GM21825 (cell line): ENCODE data around the gene CYP2A7.
"Not testable (repeated sequence)": the region's sequence is repeated elsewhere in the genome, so short reads cannot be mapped to it uniquely, and the experiment has no call there.

Experiments
- ATAC-seq: cut with Tn5 transposase; IDR thresholded peaks from one replicate; pipeline ENCODE4 v1.9.1; 2021; ENCODE audit warnings: mild to moderate bottlenecking, moderate library complexity; ENCODE audit not compliant: unreplicated experiment

Gene CYP2A7

GRCh38 chr19:40899964-40900363 lies 17.9 kb upstream of the CYP2A7 start:
- ATAC-seq: not testable (repeated sequence)

DNA sequence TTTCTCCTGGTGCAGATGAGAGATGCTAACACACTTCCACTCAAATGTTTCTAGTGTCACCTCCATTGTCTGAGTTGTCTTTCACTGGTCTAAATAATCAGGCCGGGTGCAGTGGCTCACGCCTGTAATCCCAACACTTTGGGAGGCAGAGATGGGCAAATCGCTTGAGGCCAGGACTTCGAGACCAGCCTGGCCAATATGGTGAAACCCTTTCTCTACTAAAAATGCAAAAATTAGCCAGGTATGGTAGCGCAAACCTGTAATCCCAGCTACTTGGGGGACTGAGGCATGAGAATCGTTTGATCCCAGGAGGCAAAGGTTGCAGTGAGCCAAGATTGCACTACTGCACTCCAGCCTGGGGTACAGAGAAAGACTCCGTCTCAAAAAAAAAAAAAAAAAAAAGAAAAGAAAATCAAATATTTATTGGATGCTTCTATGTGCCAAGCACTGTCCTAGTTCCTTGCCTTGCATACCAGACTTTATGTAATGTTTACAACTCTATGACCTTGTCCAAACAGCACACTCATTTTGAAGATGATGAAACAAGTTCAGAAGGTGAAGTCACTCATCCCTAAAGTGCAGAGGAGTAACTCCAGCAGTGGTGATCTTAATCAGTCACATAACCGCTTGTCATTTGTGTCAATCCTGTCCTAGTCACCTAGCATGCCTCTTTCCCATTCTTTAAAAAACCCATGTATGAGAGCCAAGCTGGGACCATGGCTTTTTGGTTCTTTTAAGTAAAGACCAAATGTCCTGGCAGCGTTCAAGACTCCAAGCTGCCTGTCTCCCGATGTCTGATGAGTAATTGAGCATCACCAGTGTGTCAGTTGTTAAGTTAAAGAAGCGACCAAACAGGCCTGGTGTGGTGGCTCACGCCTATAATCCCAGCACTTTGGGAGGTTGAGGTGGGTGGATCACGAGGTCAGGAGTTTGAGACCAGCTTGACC lies 15.1 kb upstream of the CYP2A7 start:
- not testable (repeated sequence) for ATAC-seq

- no peak for ATAC-seq
These were observed 14.4 kb upstream of the CYP2A7 start for GRCh38 chr19:40896418-40896796.

DNA sequence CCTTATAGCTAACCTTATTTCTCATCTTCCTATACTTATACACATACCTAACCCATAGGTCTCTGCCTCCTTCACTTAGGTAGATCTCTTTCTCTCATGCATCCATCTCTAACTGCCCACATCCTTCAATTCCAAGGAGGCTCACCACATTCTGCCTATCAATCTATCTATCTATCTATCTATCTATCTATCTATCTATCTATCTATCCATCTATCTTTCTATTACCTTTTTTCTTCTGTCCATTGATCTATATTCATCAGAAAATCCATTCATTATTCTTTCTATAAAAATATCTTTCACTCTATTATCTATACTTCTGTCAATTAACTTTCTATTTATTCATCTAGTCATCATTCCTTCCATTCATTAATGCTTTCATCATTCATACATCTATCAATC lies 11.1 kb upstream of the CYP2A7 start:
- no peak for ATAC-seq

GRCh38 chr19:40889366-40889765 lies 7.3 kb upstream of the CYP2A7 start:
- ATAC-seq: no peak

DNA sequence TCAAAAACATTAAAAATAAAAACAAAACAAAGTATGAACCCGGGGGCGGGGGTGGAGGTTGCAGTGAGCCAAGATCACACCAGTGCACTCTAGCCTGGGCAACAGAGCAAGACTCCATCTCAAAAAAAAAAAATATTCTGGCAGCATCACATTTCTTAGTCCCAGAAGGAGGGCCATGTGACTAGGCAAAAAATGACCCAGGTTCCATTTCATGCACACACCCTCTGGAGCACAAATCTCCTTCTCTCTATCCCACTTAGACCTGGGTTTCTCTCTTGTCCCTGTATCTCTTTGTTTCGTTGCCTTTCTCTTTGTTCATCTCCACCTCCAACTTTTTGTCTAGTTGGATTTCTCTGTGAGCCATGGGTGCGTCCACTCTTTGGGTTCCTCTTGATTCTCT lies 6.2 kb upstream of the CYP2A7 start:
- no peak for ATAC-seq

DNA sequence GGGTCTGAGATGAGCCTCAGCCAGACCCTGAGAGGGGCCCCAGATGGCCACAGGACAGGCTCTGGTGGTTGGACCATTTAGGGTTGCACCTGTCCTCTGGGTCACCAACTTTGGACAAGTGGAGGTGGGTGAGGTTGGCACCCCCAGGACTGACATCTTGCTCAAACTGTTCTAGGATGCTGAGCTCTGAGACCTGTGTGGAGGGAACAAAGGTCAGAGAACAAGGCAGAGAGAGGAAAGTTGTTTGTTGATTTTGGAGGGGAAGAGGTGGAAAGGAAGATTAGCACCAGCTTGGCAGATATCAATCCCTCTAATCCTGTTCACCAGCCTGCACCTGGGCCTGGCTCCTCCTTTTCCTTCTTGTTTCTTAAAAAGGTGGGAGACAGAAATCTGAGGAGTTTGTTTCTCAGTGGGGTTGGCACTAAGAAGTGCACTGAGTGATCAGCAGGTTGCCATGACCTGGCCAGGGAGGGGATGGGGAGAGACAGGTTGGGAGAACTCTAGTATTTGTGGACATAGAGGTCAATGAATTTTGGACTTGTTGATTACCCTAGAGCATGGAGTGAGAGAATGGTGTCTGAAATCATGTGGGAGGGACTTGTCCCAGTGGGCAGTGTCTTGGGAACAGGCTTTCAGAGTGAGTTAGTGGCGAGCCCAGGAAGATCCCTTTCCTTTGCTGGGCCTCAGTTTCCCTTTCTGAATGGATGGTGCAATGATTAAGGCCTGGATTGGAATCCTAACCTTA lies 2.3 kb upstream of the CYP2A7 start:
- not testable (repeated sequence) for ATAC-seq

DNA sequence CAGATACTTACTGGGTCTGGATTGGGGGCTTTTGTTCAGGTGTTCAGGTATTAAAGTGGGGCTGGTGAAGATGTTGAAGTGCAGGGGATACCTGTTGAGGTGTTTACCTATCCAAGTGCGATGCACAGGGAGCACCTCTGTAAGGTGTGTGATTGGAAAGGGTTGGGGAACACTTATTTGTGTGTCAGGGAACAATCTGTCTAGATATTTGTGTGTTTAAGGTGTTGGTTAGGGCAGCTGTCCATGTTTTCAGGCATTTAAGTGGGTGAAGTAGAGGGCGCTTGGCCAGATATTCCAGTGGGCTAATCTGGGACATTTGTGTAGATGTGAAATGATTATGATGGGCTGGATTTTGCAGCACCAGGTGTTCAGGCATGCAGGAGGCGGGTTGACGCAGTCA lies 2.7 kb downstream of the CYP2A7 start:
- not testable (repeated sequence) for ATAC-seq

GRCh38 chr19:40875526-40875951 lies 6.5 kb downstream of the CYP2A7 start:
- not testable (repeated sequence) for ATAC-seq

DNA sequence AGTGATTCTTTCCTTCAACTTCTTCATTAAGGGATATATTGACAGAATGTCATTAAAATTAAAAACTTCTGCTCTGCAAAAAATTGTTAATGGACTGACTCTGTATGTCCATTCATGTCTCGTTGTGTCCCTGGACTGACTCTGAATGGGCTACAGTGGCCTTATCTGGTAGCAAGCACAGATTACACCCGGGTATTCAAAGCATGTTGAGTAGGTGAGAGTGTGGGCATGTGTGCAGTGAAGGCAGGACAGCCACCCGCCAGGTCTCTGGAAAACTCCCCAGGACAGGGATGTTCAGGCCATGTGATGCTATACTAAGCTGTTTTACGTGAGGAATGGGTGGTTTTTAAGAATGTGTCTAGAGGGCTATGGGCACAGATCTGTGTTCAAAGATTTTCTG lies 7.2 kb downstream of the CYP2A7 start:
- ATAC-seq: not testable (repeated sequence)

- ATAC-seq: not testable (repeated sequence)
These were observed 8.2 kb downstream of the CYP2A7 start for GRCh38 chr19:40873873-40874272.

DNA sequence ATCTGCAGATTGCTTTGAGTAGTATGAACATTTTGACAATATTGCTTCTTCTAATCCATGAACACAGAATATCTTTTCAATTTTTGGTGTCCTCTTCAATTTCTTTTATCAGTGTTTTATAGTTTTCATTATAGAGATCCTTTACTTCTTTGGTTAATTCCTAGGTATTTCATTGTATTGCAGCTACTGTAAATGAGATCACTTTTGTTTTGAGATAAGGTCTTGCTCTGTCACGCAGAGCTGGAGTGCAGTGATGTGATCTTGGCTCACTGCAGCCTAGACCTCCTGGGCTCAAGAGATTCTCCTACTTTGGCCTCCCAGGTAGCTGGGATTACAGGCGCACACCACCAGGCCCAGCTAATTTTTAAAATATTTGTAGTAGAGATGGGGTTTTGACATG lies 9.8 kb downstream of the CYP2A7 start:
- no peak for ATAC-seq

DNA sequence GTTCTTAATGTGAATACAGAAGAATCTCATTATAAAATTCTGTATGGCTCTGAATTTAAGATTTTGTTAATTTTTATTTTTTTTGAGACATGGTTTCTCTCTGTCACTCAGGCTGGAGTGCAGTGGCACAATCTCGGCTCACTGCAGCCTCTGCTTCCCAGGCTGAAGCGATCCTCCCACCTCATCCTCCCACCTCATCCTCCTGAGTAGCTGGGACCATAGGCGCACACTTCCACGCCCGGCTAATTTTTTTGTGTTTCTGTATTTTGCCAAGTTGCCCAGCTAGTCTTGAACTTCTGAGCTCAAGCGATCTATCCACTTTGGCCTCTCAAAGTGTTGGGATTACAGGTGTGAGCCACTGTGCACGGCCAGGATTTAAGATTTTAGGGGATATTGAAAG lies 14.3 kb downstream of the CYP2A7 start:
- no peak for ATAC-seq

DNA sequence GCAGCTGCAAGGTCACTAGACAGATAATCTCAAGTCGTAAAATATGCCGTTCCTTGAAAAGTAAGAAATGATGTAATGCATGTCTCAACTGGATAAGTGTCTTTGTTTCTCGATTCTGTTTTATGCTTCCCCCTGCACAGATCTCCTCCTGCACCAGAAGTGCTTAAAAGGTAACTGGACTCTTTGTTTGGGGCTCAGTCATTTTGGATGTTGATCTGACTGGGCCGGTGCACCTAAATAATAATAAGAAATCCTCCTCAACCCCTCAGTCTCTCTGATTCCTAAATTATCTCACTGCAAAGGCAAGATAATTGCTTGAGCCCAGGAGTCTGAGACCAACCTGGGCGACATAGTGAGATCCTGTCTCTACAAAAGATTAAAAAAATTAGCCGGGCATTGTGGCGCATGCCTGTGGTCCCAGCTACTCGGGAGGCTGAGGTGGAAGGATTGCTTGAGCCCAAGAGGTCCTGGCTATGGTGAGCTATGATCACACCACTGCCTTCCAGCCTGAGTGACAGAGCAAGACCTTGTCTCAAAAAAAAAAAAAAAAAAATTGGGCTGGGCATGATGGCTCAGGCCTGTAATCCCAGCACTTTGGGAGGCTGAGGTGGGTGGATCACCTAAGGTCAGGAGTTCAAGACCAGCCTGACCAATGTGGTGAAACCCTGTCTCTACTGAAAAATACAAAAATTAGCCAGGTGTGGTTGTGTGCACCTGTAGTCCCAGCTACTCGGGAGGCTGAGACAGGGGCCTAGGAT lies 17.1 kb downstream of the CYP2A7 start:
- ATAC-seq: not testable (repeated sequence)

DNA sequence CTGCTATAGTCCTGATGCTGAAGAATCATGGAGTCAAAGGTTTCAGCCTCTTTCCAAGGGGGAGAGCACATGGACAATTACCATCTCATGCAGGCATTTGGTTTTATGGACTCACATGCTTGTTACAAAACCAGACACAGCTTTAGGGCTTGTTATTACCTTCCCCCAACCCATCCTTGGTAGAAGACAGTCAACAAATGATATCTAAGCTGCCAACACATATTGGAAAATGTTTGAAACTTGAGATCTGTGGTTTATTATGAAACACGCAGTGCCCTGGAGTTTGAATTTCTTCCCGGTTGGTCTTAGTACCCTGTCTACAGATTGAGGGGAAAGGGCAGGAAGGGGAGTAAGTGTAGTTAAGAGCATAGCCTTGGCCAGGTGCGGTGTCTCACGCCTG lies 19.2 kb downstream of the CYP2A7 start:
- ATAC-seq: no peak

GRCh38 chr19:40862333-40862732 lies 19.7 kb downstream of the CYP2A7 start:
- no peak for ATAC-seq

- ATAC-seq: no peak
These were observed 23.9 kb downstream of the CYP2A7 start for GRCh38 chr19:40858109-40858508.

GRCh38 chr19:40852467-40853152 lies 29.4 kb downstream of the CYP2A7 start:
- ATAC-seq: not testable (repeated sequence)

GRCh38 chr19:40850277-40850676 lies 31.8 kb downstream of the CYP2A7 start, which contains the start of gene CYP2A6:
CYP2A6 (minus strand) TSS chr19:40850447; CDS start chr19:40850426, 21 bp downstream.
- not testable (repeated sequence) for ATAC-seq

GRCh38 chr19:40846722-40847121 lies 35.3 kb downstream of the CYP2A7 start:
- ATAC-seq: not testable (repeated sequence)
